Trophoblast cell (in vitro differentiated cells and primary cell): ENCODE measurements around the gene RAB27B.
"Not testable (repeated sequence)": the region's sequence is repeated elsewhere in the genome, so short reads cannot be mapped to it uniquely, and the experiment has no call there.

Experiments
- DNase-seq, 2 donors: peaks; one replicate each; pipeline ENCODE4 v3.0.0-alpha.2; 2016
- H2AFZ ChIP-seq: 2 replicates; pipeline ENCODE4 v1.6.1; 2013; ENCODE audit warnings: low read length, moderate library complexity, mild to moderate bottlenecking; ENCODE audit not compliant: insufficient read depth, poor library complexity
- H2AK5ac ChIP-seq: 2 replicates; pipeline ENCODE4 v1.6.1; 2013; ENCODE audit warnings: mild to moderate bottlenecking, low read length
- H2BK120ac ChIP-seq: 2 replicates; pipeline ENCODE4 v1.6.1; 2013; ENCODE audit warnings: low read length, mild to moderate bottlenecking, moderate library complexity; ENCODE audit not compliant: insufficient read depth, poor library complexity
- H2BK12ac ChIP-seq: 2 replicates; pipeline ENCODE4 v1.6.1; 2013; ENCODE audit warnings: mild to moderate bottlenecking, low read length, moderate library complexity
- H2BK5ac ChIP-seq: 2 replicates; pipeline ENCODE4 v1.6.1; 2013; ENCODE audit warnings: low read length, low read depth, moderate library complexity, mild to moderate bottlenecking; ENCODE audit not compliant: poor library complexity
- H3K14ac ChIP-seq: 2 replicates; pipeline ENCODE4 v1.6.1; 2013; ENCODE audit warnings: mild to moderate bottlenecking, low read length
- H3K18ac ChIP-seq: 2 replicates; pipeline ENCODE4 v1.6.1; 2013; ENCODE audit warnings: mild to moderate bottlenecking, low read length
- H3K23ac ChIP-seq: 2 replicates; pipeline ENCODE4 v1.6.1; 2013; ENCODE audit warnings: low read length
- H3K27ac ChIP-seq: 2 replicates; pipeline ENCODE4 v1.5.1; 2013; ENCODE audit warnings: low read depth, mild to moderate bottlenecking, inconsistent platforms, low read length, moderate library complexity
- H3K27me3 ChIP-seq: 2 replicates; pipeline ENCODE4 v1.6.1; 2013; ENCODE audit warnings: inconsistent platforms, mild to moderate bottlenecking, low read length, moderate library complexity; ENCODE audit not compliant: insufficient read depth
- H3K36me3 ChIP-seq, 2 experiments: 1 replicate in 1 of 2; 2 replicates in 1 of 2; pipeline ENCODE4 v1.6.1; 2013; ENCODE audit warnings: low read length in 2 of 2, mild to moderate bottlenecking in 2 of 2, moderate library complexity in 1 of 2; ENCODE audit not compliant: insufficient read depth in 2 of 2, control insufficient read depth in 1 of 2
- H3K4ac ChIP-seq: 2 replicates; pipeline ENCODE4 v1.6.1; 2013; ENCODE audit warnings: low read depth, mild to moderate bottlenecking, low read length, moderate library complexity
- H3K4me1 ChIP-seq, 2 experiments: 1 replicate in 1 of 2; 2 replicates in 1 of 2; pipeline ENCODE4 v1.6.1; 2013; ENCODE audit warnings: low read length in 2 of 2, mild to moderate bottlenecking in 2 of 2, moderate library complexity in 1 of 2; ENCODE audit not compliant: insufficient read depth in 2 of 2, control insufficient read depth in 1 of 2
- H3K4me2 ChIP-seq: 2 replicates; pipeline ENCODE4 v1.6.1; 2013; ENCODE audit warnings: inconsistent platforms, mild to moderate bottlenecking, low read length, moderate library complexity
- H3K4me3 ChIP-seq: 2 replicates; pipeline ENCODE4 v1.5.1; 2013; ENCODE audit warnings: mild to moderate bottlenecking, low read depth, low read length, inconsistent platforms
- H3K79me1 ChIP-seq: one replicate; pipeline ENCODE4 v1.6.1; 2013; ENCODE audit warnings: low read length
- H3K79me2 ChIP-seq: 2 replicates; pipeline ENCODE4 v1.6.1; 2013; ENCODE audit warnings: low read length, mild to moderate bottlenecking; ENCODE audit not compliant: control insufficient read depth, insufficient read depth, poor library complexity
- H3K9ac ChIP-seq: 2 replicates; pipeline ENCODE4 v1.6.1; 2013; ENCODE audit warnings: mild to moderate bottlenecking, low read length
- H3K9me3 ChIP-seq: 2 replicates; pipeline ENCODE4 v1.6.1; 2013; ENCODE audit warnings: low read depth, mild to moderate bottlenecking, control low read depth, inconsistent platforms, low read length; ENCODE audit not compliant: insufficient read depth
- H4K12ac ChIP-seq: 2 replicates; pipeline ENCODE4 v1.6.1; 2013; ENCODE audit warnings: low read depth, mild to moderate bottlenecking, low read length, moderate library complexity
- H4K8ac ChIP-seq: 2 replicates; pipeline ENCODE4 v1.6.1; 2013; ENCODE audit warnings: low read depth, mild to moderate bottlenecking, low read length, moderate library complexity
- H4K91ac ChIP-seq: one replicate; pipeline ENCODE4 v1.6.1; 2013; ENCODE audit warnings: low read depth, mild to moderate bottlenecking, low read length, moderate library complexity
- WGBS: extraction: QIAGEN DNeasy Blood & Tissue Kit; methylation state at CpG from one replicate; pipeline ENCODE4 v1.1.7; 2013; ENCODE audit warnings: missing lambda C conversion rate; ENCODE audit not compliant: insufficient read length, insufficient coverage; ENCODE audit errors: extremely low coverage; 5-methylcytosine and 5-hydroxymethylcytosine counted together

The RAB27B gene

GRCh38 chr18:54813977-54814565, 14.2 kb upstream of the RAB27B start:
- no peak overlapping the region for H4K8ac ChIP-seq
- no peak overlapping the region for H2BK5ac ChIP-seq
- H3K9ac ChIP-seq, result no peak overlapping the region
- no peak overlapping the region for H3K18ac ChIP-seq
- H4K12ac ChIP-seq, result no peak overlapping the region
- H4K91ac ChIP-seq, result no peak overlapping the region
- no CpG with 5 or more reads among the region's 1 CpG for WGBS
- H3K9me3 ChIP-seq, result no peaks in the 10 kb centered on the region
- H3K36me3 ChIP-seq, result no peaks in the 10 kb centered on the region
- no peak for DNase-seq
- H2AFZ ChIP-seq, result no peak overlapping the region
- no peak overlapping the region for H3K23ac ChIP-seq
- H2AK5ac ChIP-seq, result no peak overlapping the region
- no peak overlapping the region for H2BK12ac ChIP-seq
- no peaks in the 10 kb centered on the region for H3K4me1 ChIP-seq
- no peak overlapping the region for H3K4ac ChIP-seq
- no peak overlapping the region for H2BK120ac ChIP-seq
- H3K27ac ChIP-seq, result no peak overlapping the region
- no peak overlapping the region for H3K4me3 ChIP-seq
- H3K27me3 ChIP-seq, result no peaks in the 10 kb centered on the region
- H3K14ac ChIP-seq, result no peak overlapping the region
- no peak overlapping the region for H3K4me2 ChIP-seq
- no peaks in the 10 kb centered on the region for H3K79me1 ChIP-seq
- no peaks in the 10 kb centered on the region for H3K79me2 ChIP-seq

GRCh38 chr18:54815086-54815485, 13.2 kb upstream of the RAB27B start:
- H3K18ac ChIP-seq, result no peak overlapping the region
- no peak overlapping the region for H3K14ac ChIP-seq
- no peaks in the 10 kb centered on the region for H3K9me3 ChIP-seq
- no peak overlapping the region for H3K4me3 ChIP-seq
- no CpG with 5 or more reads among the region's 2 CpGs for WGBS
- no peak overlapping the region for H3K4me2 ChIP-seq
- H2BK5ac ChIP-seq, result no peak overlapping the region
- no peak overlapping the region for H2AFZ ChIP-seq
- no peak overlapping the region for H3K9ac ChIP-seq
- no peak overlapping the region for H4K12ac ChIP-seq
- H2BK12ac ChIP-seq, result no peak overlapping the region
- H3K4me1 ChIP-seq, result no peaks in the 10 kb centered on the region
- no peaks in the 10 kb centered on the region for H3K79me1 ChIP-seq
- no peak overlapping the region for H4K91ac ChIP-seq
- H2AK5ac ChIP-seq, result no peak overlapping the region
- no peak overlapping the region for H2BK120ac ChIP-seq
- H3K4ac ChIP-seq, result no peak overlapping the region
- no peaks in the 10 kb centered on the region for H3K36me3 ChIP-seq
- no peak overlapping the region for H4K8ac ChIP-seq
- H3K27me3 ChIP-seq, result no peaks in the 10 kb centered on the region
- DNase-seq, result no peak
- no peaks in the 10 kb centered on the region for H3K79me2 ChIP-seq
- no peak overlapping the region for H3K23ac ChIP-seq
- H3K27ac ChIP-seq, result no peak overlapping the region

- not testable (repeated sequence) for H3K27ac ChIP-seq, H3K79me1 ChIP-seq, H4K12ac ChIP-seq, H2BK120ac ChIP-seq, H3K9me3 ChIP-seq, H2BK12ac ChIP-seq, H3K9ac ChIP-seq, H3K23ac ChIP-seq, DNase-seq, H2AK5ac ChIP-seq, H4K91ac ChIP-seq, H3K4me1 ChIP-seq, H3K4me2 ChIP-seq, H3K18ac ChIP-seq, H3K4ac ChIP-seq, H2BK5ac ChIP-seq, H3K79me2 ChIP-seq, H3K4me3 ChIP-seq, H3K14ac ChIP-seq, H4K8ac ChIP-seq, H2AFZ ChIP-seq, H3K27me3 ChIP-seq, H3K36me3 ChIP-seq
- WGBS, result no CpG with 5 or more reads among the region's 2 CpGs
Observed at GRCh38 chr18:54820785-54821275, 7.4 kb upstream of the RAB27B start.

GRCh38 chr18:54822872-54823845, 5.1 kb upstream of the RAB27B start:
- Histone ChIP-seq H4K12ac (no peak overlapping the region), H2BK12ac (no peak overlapping the region), H3K4ac (no peak overlapping the region), H4K91ac (no peak overlapping the region), H3K4me3 (no peak overlapping the region), H3K18ac (no peak overlapping the region), H3K23ac (no peak overlapping the region), H2AFZ (no peak overlapping the region), H3K27me3 (no peaks in the 10 kb centered on the region), H3K14ac (no peak overlapping the region), H3K9ac (no peak overlapping the region), H2BK120ac (no peak overlapping the region), H2BK5ac (no peak overlapping the region), H3K9me3 (no peaks in the 10 kb centered on the region), H2AK5ac (no peak overlapping the region), H3K27ac (no peak overlapping the region), H3K4me1 (peaks cover 0 to 2% of the 10 kb centered on the region in 2 experiments), H3K79me1 (no peaks in the 10 kb centered on the region), H3K79me2 (no peaks in the 10 kb centered on the region), H3K4me2 (no peak overlapping the region), H3K36me3 (no peaks in the 10 kb centered on the region), H4K8ac (no peak overlapping the region)
- no CpG with 5 or more reads among the region's 6 CpGs for WGBS
- DNase-seq, result peak in 1 of 2 donors; percentile 31
